Gastrocnemius medialis (tissue), 4 donors: ENCODE measurements around the gene PI16.
"Not testable (repeated sequence)": the region's sequence is repeated elsewhere in the genome, so short reads cannot be mapped to it uniquely, and the experiment has no call there.

Experiments used
- CTCF ChIP-seq, 5 experiments: fragments of 450-650 bp in 3 of 5; fragments of 200-600 bp in 2 of 5; sonication (generic) in 2 of 5; IDR thresholded peaks in 4 of 5; conservative IDR thresholded peaks in 1 of 5; 1 replicate in 4 of 5; 2 replicates in 1 of 5; pipeline ENCODE4 v1.5.1; 2016 to 2019; ENCODE audit warnings: antibody characterized with exemption in 5 of 5, mild to moderate bottlenecking in 3 of 5, moderate library complexity in 3 of 5
- POLR2A ChIP-seq, 2 donors: fragments of 450-650 bp; IDR thresholded peaks; one replicate each; pipeline ENCODE4 v1.6.1; 2017; ENCODE audit warnings: antibody characterized with exemption in 2 of 2, mild to moderate bottlenecking in 2 of 2, moderate library complexity in 2 of 2

GRCh38 chr6:36939005-36939404 is 15.5 kb upstream of the PI16 start:
- not testable (repeated sequence) for TF ChIP-seq CTCF (IDR thresholded peaks at IDR 0.05 in 4 of 5, conservative IDR thresholded peaks at IDR 0.05 in 1 of 5); POLR2A (IDR thresholded peaks at IDR 0.05)
